Endothelial cell of umbilical vein (primary cell): ENCODE measurements around the gene PAIP2. TPM values are rescaled to one million over a fixed set of nuclear protein-coding genes. Genes with fewer than 3 reads are reported as not detected.

Experiments
- BruUV-seq: library from RNA; stranded (reverse); fragments of 400-500 nt; replicated peaks from 2 replicates; lab custom pipeline; 2021; lab: Mats Ljungman, UMichigan
- CTCF ChIA-PET: fragments of 300-600, 350-600 bp; sonication (Branson Sonifier 250); formaldehyde crosslinking; loops from one replicate; lab custom pipeline; 2021; ENCODE audit warnings: antibody characterized with exemption, inconsistent platforms; lab: Charles Lee
- POLR2A ChIA-PET: fragments of 300-600, 350-600 bp; sonication (Branson Sonifier 250); formaldehyde crosslinking; loops from one replicate; lab custom pipeline; 2021; ENCODE audit warnings: antibody characterized with exemption, inconsistent platforms; lab: Charles Lee
- DNase-seq: peaks from one replicate; pipeline ENCODE4 v3.0.0-alpha.2; 2011; ENCODE audit warnings: low read depth, low spot score
- FAIRE-seq: peaks from 2 replicates; lab custom pipeline; 2011; peaks lifted over from hg19 to GRCh38; lab: Jason Lieb, UNC
- H2AFZ ChIP-seq: 2 replicates; pipeline ENCODE4 v1.6.0; 2012; ENCODE audit warnings: low read depth, low read length, control low read depth, inconsistent platforms
- H3K27ac ChIP-seq: 2 replicates; pipeline ENCODE4 v1.5.1; 2011; ENCODE audit warnings: low read depth, mild to moderate bottlenecking, control low read depth, low read length, moderate library complexity; ENCODE audit not compliant: insufficient read depth
- H3K27me3 ChIP-seq, 2 experiments: 2 replicates each; pipeline versions ENCODE4 v1.6.0 to v1.6.1; 2011; ENCODE audit warnings: low read length in 2 of 2, mixed read lengths in 1 of 2; ENCODE audit not compliant: control insufficient read depth in 2 of 2, insufficient read depth in 2 of 2
- H3K36me3 ChIP-seq, 2 experiments: 2 replicates in 1 of 2; 3 replicates in 1 of 2; pipeline ENCODE4 v1.5.1; 2011; ENCODE audit warnings: low read length in 2 of 2, mild to moderate bottlenecking in 1 of 2, moderate library complexity in 1 of 2; ENCODE audit not compliant: control insufficient read depth in 2 of 2, insufficient read depth in 2 of 2; ENCODE audit errors: extremely low read depth in 1 of 2
- H3K4me1 ChIP-seq: 3 replicates; pipeline ENCODE4 v1.5.1; 2011; ENCODE audit warnings: mild to moderate bottlenecking, low read length; ENCODE audit not compliant: control insufficient read depth, insufficient read depth; ENCODE audit errors: extremely low read depth
- H3K4me2 ChIP-seq: 2 replicates; pipeline ENCODE4 v1.6.1; 2011; ENCODE audit warnings: low read length, control low read depth, mixed read lengths; ENCODE audit not compliant: insufficient read depth
- H3K4me3 ChIP-seq, 3 experiments: fragments of 200-600 bp in 1 of 3; sonication (generic), shearing (Covaris generic) in 1 of 3; replicated peaks in 1 of 3; 2 replicates each; pipeline ENCODE4 v1.5.1; 2011 to 2016; ENCODE audit warnings: control low read depth in 3 of 3, low read length in 3 of 3, mild to moderate bottlenecking in 2 of 3, inconsistent platforms in 1 of 3, low read depth in 1 of 3, moderate library complexity in 1 of 3; ENCODE audit not compliant: insufficient read depth in 1 of 3
- H3K79me2 ChIP-seq: 2 replicates; pipeline ENCODE4 v1.6.0; 2012; ENCODE audit warnings: low read length, inconsistent platforms; ENCODE audit not compliant: control insufficient read depth, insufficient read depth
- H3K9ac ChIP-seq: replicated peaks from 2 replicates; pipeline ENCODE3; 2011; ENCODE audit warnings: low read length, control low read depth; ENCODE audit not compliant: insufficient read depth; ENCODE audit errors: extremely low read depth
- H3K9me1 ChIP-seq: replicated peaks from 3 replicates; pipeline ENCODE4 v1.6.0; 2011; ENCODE audit warnings: mild to moderate bottlenecking, low read length; ENCODE audit not compliant: control insufficient read depth, insufficient read depth; ENCODE audit errors: extremely low read depth
- H3K9me3 ChIP-seq: replicated peaks from 2 replicates; pipeline ENCODE4 v1.5.1; 2012; ENCODE audit warnings: low read length, inconsistent platforms; ENCODE audit not compliant: control insufficient read depth, insufficient read depth
- H4K20me1 ChIP-seq: replicated peaks from 2 replicates; pipeline ENCODE3; 2011; ENCODE audit warnings: mild to moderate bottlenecking, low read length; ENCODE audit not compliant: control insufficient read depth, insufficient read depth; ENCODE audit errors: extremely low read depth
- EZH2 ChIP-seq: IDR thresholded peaks from 2 replicates; pipeline ENCODE4 v1.6.1; 2012; ENCODE audit warnings: borderline replicate concordance, low read depth, mild to moderate bottlenecking, moderate library complexity, low read length, inconsistent platforms; ENCODE audit not compliant: severe bottlenecking
- FOS ChIP-seq: IDR thresholded peaks from 2 replicates; pipeline ENCODE4 v1.6.1; 2011; ENCODE audit warnings: mild to moderate bottlenecking, low read length, moderate library complexity, borderline replicate concordance; ENCODE audit not compliant: insufficient read depth
- GATA2 ChIP-seq: IDR thresholded peaks from 2 replicates; pipeline ENCODE4 v1.7.0; 2011; ENCODE audit warnings: low read depth, mild to moderate bottlenecking, moderate library complexity, mixed read lengths, low read length; ENCODE audit not compliant: insufficient read length, insufficient read depth
- JUN ChIP-seq: IDR thresholded peaks from 2 replicates; pipeline ENCODE4 v1.6.1; 2011; ENCODE audit warnings: borderline replicate concordance, low read depth; ENCODE audit not compliant: insufficient read length, insufficient read depth
- MYC ChIP-seq: IDR thresholded peaks from one replicate; pipeline ENCODE4 v1.6.1; 2011; ENCODE audit warnings: mild to moderate bottlenecking, low read depth, low read length
- POLR2A ChIP-seq: IDR thresholded peaks from 2 replicates; pipeline ENCODE4 v1.6.1; 2012; ENCODE audit warnings: low read depth, mild to moderate bottlenecking, control low read depth, low read length
- POLR2AphosphoS5 ChIP-seq: IDR thresholded peaks from 2 replicates; pipeline ENCODE4 v1.6.1; 2012; ENCODE audit warnings: low read depth, mild to moderate bottlenecking, control low read depth, low read length, moderate library complexity; ENCODE audit not compliant: insufficient read depth
- dilution Hi-C: fragments of 300-500 bp; cut with MboI; formaldehyde crosslinking; loops from one replicate; pipeline ENCODE4 v1.15.0; 2019; ENCODE audit warnings: low sequenced_read_pairs; ENCODE audit not compliant: extremely low pct_ligation_motif_present
- intact Hi-C: fragments of 100-400 bp; cut with micrococcal nuclease; formaldehyde crosslinking; loops from one replicate; pipeline ENCODE4 v1.10.0; 2022
- polyA plus RNA-seq, 4 experiments: library from polyadenylated mRNA; depleted of rRNA in 3 of 4; stranded (reverse) in 3 of 4; unstranded in 1 of 4; fragments of >200 nt; gene quantifications; 2 replicates each; pipeline versions ENCODE4 v1.2.1 to v1.2.3, GENCODE V29; 2011 to 2012; ENCODE audit warnings: missing spikeins in 1 of 4
- total RNA-seq: library from RNA; stranded (reverse); gene quantifications from 2 replicates; pipeline ENCODE4 v1.2.3, GENCODE V29; 2021
- TF ChIP-seq, protein P1 (sequence below), 2 donors: IDR thresholded peaks; 1 replicate in 1 of 2; 2 replicates in 1 of 2; pipeline ENCODE4 v1.5.1; 2011; ENCODE audit warnings: low read length in 2 of 2, mild to moderate bottlenecking in 2 of 2, moderate library complexity in 2 of 2, control low read depth in 1 of 2, inconsistent platforms in 1 of 2, low read depth in 1 of 2; ENCODE audit not compliant: insufficient read depth in 1 of 2; ENCODE audit errors: extremely low read depth in 1 of 2
- TF ChIP-seq, protein P2 (sequence below): IDR thresholded peaks from 2 replicates; pipeline ENCODE4 v1.6.1; 2011; ENCODE audit not compliant: insufficient read depth, insufficient read length

PAIP2 gene
- total and polyA plus RNA-seq, 2 donors (not counting 3 experiments of a cell fraction or from before 2014, with no cell fraction given): 52.1 to 80.4 TPM

DNA sequence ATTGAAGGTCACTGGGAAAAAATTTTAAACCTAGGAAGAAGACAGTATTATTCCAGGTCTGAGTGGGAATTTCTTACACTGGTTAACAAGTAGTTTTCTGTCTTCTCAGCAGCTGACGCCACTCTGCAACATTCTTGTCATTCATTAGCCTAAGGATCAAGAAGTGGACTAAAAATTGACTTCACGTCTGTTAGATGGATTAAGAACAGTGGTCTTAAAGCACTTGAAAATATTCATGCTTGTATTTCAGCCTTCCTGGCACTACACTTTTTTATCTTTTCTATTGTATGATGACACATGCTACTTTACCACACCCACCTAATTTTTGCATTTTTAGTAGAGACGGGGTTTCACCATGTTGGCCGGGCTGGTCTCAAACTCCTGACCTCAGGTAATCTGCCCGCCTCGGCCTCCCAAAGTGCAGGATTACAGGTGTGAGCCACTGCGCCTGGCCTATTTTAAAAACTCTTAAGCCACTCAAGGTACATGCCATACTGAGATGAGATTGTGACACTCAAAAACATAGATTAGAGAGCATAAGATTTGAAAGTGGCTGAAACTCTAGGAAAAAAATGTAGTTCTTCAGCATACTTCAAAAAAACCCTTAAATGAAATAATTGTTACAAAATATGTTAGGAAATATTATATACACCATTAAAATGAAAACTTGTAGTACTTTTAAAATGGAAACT, 39.7 kb upstream of the PAIP2 start:
- Histone ChIP-seq H3K4me1 (peaks cover 11% of the 10 kb centered on the region), H3K4me2 (no peak overlapping the region), H3K27ac (no peak overlapping the region), H3K36me3 (no peaks in the 10 kb centered on the region), H4K20me1 (peaks cover 62% of the 10 kb centered on the region), H3K4me3 (no peak overlapping the region), H3K27me3 (no peaks in the 10 kb centered on the region), H3K9me1 (no peaks in the 10 kb centered on the region), H3K9ac (no peak overlapping the region), H3K9me3 (no peaks in the 10 kb centered on the region), H2AFZ (no peak overlapping the region), H3K79me2 (peaks cover 100% of the 10 kb centered on the region)
- FAIRE-seq (no peak), DNase-seq (no peak)
- no TSS peak for BruUV-seq
- TF ChIP-seq POLR2A: no peak
- POLR2A ChIA-PET: no interaction called here
- dilution Hi-C loops: no loop called here
- intact Hi-C loops: no loop called here
- CTCF ChIA-PET: interaction anchor here (1.1 to 1.2 kb wide), 2 partner anchors 8 to 33 kb away, joined by 4 read pairs; partner anchors contain the start of gene MATR3

DNA sequence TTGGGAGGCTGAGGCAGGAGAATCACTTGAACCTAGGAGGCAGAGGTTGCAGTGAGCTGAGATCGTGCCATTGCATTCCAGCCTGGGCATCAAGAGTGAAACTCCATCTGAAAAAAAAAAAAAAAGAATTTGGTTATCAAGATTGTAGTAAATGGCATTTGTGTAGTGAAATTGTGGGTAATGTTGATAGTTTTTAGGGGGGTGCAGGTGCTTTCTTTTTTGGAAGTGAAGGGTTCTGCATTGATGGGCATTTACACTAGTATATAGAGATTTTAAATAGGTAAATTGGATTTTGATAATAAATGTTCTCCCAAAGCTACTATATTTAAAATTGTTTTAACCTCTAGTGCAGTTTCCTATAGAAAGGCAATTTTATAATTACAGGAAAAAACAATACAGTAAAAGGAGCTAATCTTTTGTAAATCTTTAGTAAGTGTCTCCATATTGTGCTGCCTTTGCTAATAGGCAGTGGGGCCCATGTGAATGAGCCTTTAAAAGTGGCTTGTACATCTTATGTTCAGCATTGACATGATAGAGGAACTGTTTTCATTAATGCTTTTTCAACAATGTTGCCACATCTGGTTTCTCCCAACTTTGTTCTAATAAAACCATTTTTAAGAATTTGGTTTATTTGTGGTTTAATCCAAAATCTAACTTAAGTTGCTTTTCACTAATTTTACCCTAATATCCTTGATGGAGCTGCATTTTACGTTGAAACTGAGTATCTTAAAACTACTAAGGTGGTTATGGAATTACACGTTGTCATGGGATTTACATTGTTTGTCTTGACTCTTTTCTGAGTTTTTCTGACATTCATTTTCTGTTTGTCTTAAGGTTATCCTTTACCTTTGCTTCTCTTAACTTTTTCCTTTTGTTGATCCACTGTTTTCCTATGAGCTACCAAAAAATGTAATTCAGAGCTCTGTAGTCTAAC, 37.0 kb upstream of the PAIP2 start:
- ChIA-PET CTCF (interaction anchor here (0.9 to 1.5 kb wide), 5 partner anchors 10 to 42 kb away, joined by 3 to 5 read pairs (median 3); partner anchors contain the start of gene MATR3), POLR2A (interaction anchor here (0.6 to 0.8 kb wide), 3 partner anchors 10 to 609 kb away, joined by 3 read pairs; partner anchors contain the start of gene MATR3)
- Histone ChIP-seq H3K27ac (no peak overlapping the region), H3K9me3 (no peaks in the 10 kb centered on the region), H3K9me1 (no peaks in the 10 kb centered on the region), H3K27me3 (no peaks in the 10 kb centered on the region), H4K20me1 (peaks cover 53% of the 10 kb centered on the region), H2AFZ (no peak overlapping the region), H3K36me3 (no peaks in the 10 kb centered on the region), H3K4me2 (peak overlapping the region; percentile 33), H3K79me2 (peaks cover 100% of the 10 kb centered on the region), H3K9ac (no peak overlapping the region), H3K4me3 (no peak overlapping the region), H3K4me1 (peaks cover 8% of the 10 kb centered on the region)
- no peak for DNase-seq
- no peak for TF ChIP-seq POLR2A
- TF ChIP-seq EZH2: no peak
- TF ChIP-seq JUN: no peak
- TF ChIP-seq MYC: no peak
- TF ChIP-seq GATA2: no peak
- no peak for TF ChIP-seq FOS
- no peak for TF ChIP-seq POLR2AphosphoS5
- TF ChIP-seq, protein P1, sequence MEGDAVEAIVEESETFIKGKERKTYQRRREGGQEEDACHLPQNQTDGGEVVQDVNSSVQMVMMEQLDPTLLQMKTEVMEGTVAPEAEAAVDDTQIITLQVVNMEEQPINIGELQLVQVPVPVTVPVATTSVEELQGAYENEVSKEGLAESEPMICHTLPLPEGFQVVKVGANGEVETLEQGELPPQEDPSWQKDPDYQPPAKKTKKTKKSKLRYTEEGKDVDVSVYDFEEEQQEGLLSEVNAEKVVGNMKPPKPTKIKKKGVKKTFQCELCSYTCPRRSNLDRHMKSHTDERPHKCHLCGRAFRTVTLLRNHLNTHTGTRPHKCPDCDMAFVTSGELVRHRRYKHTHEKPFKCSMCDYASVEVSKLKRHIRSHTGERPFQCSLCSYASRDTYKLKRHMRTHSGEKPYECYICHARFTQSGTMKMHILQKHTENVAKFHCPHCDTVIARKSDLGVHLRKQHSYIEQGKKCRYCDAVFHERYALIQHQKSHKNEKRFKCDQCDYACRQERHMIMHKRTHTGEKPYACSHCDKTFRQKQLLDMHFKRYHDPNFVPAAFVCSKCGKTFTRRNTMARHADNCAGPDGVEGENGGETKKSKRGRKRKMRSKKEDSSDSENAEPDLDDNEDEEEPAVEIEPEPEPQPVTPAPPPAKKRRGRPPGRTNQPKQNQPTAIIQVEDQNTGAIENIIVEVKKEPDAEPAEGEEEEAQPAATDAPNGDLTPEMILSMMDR (IDR thresholded peaks at IDR 0.05; ENCODE audit: extremely low read depth in 1 of 2, insufficient read depth in 1 of 2, low read depth in 1 of 2, low read length in 2 of 2): no peak
- TF ChIP-seq, protein P2, sequence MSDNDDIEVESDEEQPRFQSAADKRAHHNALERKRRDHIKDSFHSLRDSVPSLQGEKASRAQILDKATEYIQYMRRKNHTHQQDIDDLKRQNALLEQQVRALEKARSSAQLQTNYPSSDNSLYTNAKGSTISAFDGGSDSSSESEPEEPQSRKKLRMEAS: no peak
- no peak for FAIRE-seq
- intact Hi-C loops: no loop called here
- BruUV-seq: no TSS peak
- dilution Hi-C loops: no loop called here
